Lower leg skin (tissue), 4 donors: Measurements from ENCODE around the gene SMIM31. TPM values are rescaled to one million over a fixed set of nuclear protein-coding genes. Genes with fewer than 3 reads are reported as not detected.

Experiments used
- DNase-seq, 2 donors: peaks; one replicate each; pipeline ENCODE4 v3.0.0-alpha.2; 2019; ENCODE audit warnings: low spot score in 2 of 2
- H3K4me3 ChIP-seq: fragments of 200-600 bp; sonication (generic); 2 replicates; pipeline ENCODE4 v1.5.1; 2017; ENCODE audit warnings: mild to moderate bottlenecking, low read depth; ENCODE audit not compliant: poor library complexity, severe bottlenecking
- CTCF ChIP-seq, 3 donors: fragments of 450-650 bp; IDR thresholded peaks; one replicate each; pipeline ENCODE4 v1.5.1; 2016; ENCODE audit warnings: antibody characterized with exemption in 3 of 3, mild to moderate bottlenecking in 3 of 3, moderate library complexity in 2 of 3
- POLR2A ChIP-seq, 2 donors: fragments of 450-650 bp; IDR thresholded peaks; one replicate each; pipeline ENCODE4 v1.6.1; 2016 to 2017; ENCODE audit warnings: antibody characterized with exemption in 2 of 2, mild to moderate bottlenecking in 1 of 2, moderate library complexity in 1 of 2
- WGBS, 2 donors: methylation state at CpG; one replicate each; pipeline ENCODE4 v1.1.5; 2018; 5-methylcytosine and 5-hydroxymethylcytosine counted together
- intact Hi-C: fragments of 100-400 bp; cut with DNase I; formaldehyde crosslinking; loops from one replicate; pipeline ENCODE4 v1.15.0; 2023; ENCODE audit warnings: low total_unique reads
- total RNA-seq, 4 donors: library from RNA; depleted of rRNA; stranded (reverse); fragments of >200 nt; gene quantifications; one replicate each; pipeline ENCODE4 v1.1.0, GENCODE V29; 2016

The SMIM31 gene
- total RNA-seq, 4 donors from 2014 or later = not detected

GRCh38 chr4:164783976-164784375, 30.0 kb downstream of the SMIM31 start:
- H3K4me3 ChIP-seq = no peak overlapping the region
- DNase-seq = no peak
- TF ChIP-seq POLR2A (IDR thresholded peaks at IDR 0.05) (no peak), CTCF (IDR thresholded peaks at IDR 0.05) (no peak)
- intact Hi-C loops = no loop called here
- 53 to 62% methylated on average over 6 of the region's 6 CpGs for WGBS, 2 donors

- TF ChIP-seq POLR2A (IDR thresholded peaks at IDR 0.05) (no peak), CTCF (IDR thresholded peaks at IDR 0.05) (no peak)
- intact Hi-C loops = no loop called here
- 87 to 90% methylated on average over 1 of the region's 1 CpG for WGBS, 2 donors
- no peak for DNase-seq
- H3K4me3 ChIP-seq = no peak overlapping the region
Measured at GRCh38 chr4:164789047-164789446, 35.1 kb downstream of the SMIM31 start.

- DNase-seq = no peak
- H3K4me3 ChIP-seq = no peak overlapping the region
- TF ChIP-seq CTCF (IDR thresholded peaks at IDR 0.05) (no peak), POLR2A (IDR thresholded peaks at IDR 0.05) (no peak)
- intact Hi-C loops = no loop called here
Measured at GRCh38 chr4:164790249-164790648, 36.3 kb downstream of the SMIM31 start.

GRCh38 chr4:164799410-164799809, 45.5 kb downstream of the SMIM31 start:
- TF ChIP-seq POLR2A (IDR thresholded peaks at IDR 0.05) (no peak), CTCF (IDR thresholded peaks at IDR 0.05) (no peak)
- no peak overlapping the region for H3K4me3 ChIP-seq
- WGBS, 2 donors = 45 to 49% methylated on average over 2 of the region's 2 CpGs
- intact Hi-C loops = no loop called here
- no peak for DNase-seq

GRCh38 chr4:164800786-164801185, 46.9 kb downstream of the SMIM31 start:
- no peak for TF ChIP-seq CTCF (IDR thresholded peaks at IDR 0.05)
- 83 to 86% methylated on average over 4 of the region's 4 CpGs for WGBS, 2 donors
- no peak overlapping the region for H3K4me3 ChIP-seq
- DNase-seq = no peak
- intact Hi-C loops = no loop called here

- no peak overlapping the region for H3K4me3 ChIP-seq
- no peak for DNase-seq
- WGBS, 2 donors = 86 to 89% methylated on average over 3 of the region's 3 CpGs
- TF ChIP-seq POLR2A (IDR thresholded peaks at IDR 0.05) = no peak
- no peak for TF ChIP-seq CTCF (IDR thresholded peaks at IDR 0.05)
- intact Hi-C loops = no loop called here
Measured at GRCh38 chr4:164802301-164802901, 48.5 kb downstream of the SMIM31 start.
